GM18519 (cell line): ENCODE results near the gene C1orf116.

ENCODE experiments used
- ATAC-seq: cut with Tn5 transposase; IDR thresholded peaks from one replicate; pipeline ENCODE4 v1.9.1; 2021; ENCODE audit warnings: mild to moderate bottlenecking, moderate library complexity; ENCODE audit not compliant: unreplicated experiment, low FRiP score

Gene C1orf116

DNA sequence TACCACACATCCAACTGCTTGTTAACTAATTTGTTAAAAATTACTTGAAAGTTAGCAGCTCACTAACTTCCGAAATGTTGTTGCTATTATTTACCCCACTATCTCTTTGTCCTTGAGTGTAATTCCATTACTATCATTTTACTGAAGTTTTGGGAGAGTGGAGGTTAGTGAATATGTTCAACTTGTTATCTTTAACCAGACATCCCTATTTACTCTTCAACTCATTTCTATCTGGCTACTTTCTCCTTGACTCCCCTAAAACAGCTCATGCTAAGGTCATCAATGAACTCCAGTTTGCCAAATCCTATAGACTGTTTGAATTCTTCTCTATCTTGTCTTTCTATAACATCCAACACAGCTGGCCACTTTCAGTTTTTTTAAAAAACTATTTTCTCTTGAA lies 4.3 kb upstream of the C1orf116 start:
- ATAC-seq, result no peak

DNA sequence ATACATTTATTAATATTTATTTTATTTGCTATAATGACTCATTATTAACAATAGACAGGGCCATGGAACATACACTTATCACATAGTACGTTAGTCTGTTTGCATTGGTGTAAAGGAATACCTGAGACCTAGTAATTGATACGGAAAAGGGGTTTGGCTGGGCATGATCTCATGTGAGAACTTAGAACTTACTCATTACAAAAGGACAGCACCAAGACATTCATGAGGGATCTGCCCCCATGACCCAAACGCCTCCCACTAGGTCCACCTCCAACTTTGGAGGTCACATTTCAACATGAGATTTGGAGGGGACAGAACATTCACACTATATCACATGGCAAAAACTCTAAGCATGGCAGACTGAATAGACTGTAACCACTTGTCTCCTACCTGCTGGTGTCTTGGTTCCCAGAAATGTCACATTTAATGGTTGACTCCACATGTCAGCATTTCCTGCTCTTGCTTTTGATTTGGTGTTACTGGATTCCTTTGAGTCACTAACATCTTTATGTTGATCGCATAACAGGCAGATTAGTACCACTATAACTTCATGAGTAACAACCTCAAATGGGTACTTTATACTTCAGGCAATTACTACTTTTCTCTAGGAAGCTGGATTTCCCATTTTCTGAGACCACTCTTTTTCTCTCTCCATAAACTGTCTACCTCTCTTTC lies 3.5 kb upstream of the C1orf116 start:
- no peak for ATAC-seq

DNA sequence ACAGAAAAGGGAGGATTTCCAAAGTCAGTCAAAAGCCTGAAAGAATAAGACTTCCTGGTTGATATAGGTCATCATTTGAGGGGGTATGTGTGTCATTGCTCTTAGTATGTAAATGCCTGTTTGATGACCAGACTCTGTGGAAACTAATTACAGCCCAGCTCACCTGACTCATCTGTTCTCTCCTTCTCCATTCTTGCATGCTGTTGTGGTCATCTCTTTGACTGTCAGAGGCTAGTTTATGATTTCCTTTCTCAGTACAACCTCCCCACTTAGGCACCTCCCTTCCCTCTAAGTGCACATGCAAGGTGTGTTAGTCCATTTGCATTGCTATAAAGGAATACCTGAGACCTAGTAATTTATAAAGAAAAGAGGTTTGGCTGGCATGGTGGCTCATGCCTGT lies 2.4 kb upstream of the C1orf116 start:
- no peak for ATAC-seq

DNA sequence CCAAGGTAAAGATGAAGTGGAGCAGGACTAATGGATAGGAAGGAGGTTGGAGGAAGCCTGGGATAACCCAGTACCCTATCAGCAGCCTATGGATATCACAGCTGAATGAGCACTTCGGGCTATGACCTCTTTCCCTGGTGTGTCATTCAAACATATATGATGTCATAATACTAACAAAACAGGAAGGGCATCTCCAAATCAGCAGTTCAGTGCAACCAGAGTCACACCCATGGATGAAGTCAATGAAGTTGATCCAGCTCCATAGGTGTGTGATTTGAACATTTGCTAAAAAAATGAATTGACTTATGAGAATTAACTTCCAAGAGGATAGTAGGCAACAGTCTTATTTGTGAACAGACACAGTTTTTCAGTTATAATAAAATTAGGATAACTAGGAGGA lies 1.7 kb upstream of the C1orf116 start:
- ATAC-seq, result no peak

DNA sequence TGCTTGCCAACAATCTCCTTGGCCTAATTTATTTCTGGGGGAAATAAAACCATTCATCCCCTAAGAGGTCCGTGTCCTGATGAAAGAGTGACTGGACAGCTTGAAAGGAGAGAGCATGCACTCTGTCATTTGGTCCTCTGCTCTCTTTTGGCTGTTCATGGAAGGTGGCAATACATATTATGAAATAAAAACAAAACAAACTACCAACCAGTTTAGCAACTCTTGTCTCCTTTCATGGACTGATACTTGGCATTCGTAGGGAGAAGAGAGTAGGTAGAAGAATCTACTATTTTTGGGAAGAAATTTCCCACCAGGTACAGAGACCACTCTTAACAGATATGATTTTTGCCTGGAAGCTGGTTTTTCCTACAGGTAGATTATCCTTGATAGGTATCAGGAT lies 746 bp upstream of the C1orf116 start:
- ATAC-seq, result no peak

DNA sequence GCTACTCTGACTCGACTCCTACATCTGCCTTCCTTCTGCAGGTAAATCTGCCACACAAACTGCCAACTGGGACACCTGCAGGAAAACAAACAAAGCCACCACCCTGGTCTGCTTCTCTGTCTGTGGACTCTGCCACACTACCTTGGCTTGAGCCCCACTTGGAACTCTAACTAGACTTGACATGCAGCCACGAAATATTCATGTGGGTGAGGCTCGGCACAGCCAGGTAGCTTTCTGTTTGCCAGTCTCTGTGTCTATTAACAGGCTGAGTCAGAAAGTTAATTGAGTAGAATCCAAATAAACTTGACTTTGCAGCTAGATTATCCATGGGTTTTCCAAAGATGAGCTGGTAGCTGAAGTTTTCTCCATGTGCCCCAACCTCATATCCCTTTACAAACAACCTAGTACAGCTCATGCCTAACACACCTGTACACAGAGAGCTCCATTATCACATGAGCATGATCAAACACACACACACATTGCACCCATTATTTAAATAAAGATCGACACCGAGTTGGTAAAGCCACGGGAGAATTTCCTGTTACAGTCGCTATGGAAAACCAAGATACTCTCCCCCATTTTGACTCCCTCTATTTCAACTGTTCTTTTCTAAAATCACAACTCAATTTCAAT lies 808 bp downstream of the C1orf116 start:
- ATAC-seq, result no peak

DNA sequence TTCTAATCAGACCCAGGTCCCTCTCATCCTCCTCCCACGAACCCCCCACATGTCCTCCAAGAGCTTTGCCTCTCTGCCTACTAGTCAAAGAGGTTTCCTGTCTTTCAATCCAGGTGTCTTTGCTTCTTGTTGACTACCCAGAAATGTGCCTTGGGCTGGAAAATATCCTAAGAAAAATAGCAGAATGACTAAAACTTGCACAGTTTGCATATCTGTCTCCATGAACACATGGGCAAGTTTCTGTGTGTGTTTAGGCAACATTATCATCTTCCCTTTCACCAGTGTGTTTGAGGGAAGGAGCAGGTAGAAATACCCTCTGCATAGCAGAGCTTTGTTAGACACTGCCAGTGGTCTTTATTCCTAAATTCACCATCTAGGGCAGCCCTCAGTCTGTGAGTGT lies 1.5 kb downstream of the C1orf116 start:
- ATAC-seq, result no peak

DNA sequence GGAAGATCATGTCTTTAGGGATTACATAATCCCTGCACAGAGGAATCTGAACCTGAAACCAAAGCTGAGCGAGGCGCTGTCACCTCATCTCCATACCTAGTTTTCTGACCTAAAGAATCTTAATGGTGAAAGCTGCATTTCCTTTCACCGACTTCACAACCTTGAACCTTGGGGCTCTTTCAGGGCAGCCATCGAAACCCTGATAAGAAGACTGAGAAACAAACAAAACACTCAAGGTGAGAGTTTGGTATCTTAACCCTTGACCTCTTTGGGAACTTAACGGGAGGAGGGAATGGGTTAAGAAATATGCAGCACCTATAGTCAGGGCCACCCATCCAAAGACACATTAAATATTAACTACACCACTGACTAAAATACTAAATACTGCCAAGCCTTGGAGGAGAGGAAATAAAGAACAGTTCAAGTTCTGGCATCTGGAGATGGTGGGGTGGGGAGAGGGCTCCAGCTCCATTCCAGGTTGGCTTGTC lies 2.0 kb downstream of the C1orf116 start:
- ATAC-seq, result no peak

DNA sequence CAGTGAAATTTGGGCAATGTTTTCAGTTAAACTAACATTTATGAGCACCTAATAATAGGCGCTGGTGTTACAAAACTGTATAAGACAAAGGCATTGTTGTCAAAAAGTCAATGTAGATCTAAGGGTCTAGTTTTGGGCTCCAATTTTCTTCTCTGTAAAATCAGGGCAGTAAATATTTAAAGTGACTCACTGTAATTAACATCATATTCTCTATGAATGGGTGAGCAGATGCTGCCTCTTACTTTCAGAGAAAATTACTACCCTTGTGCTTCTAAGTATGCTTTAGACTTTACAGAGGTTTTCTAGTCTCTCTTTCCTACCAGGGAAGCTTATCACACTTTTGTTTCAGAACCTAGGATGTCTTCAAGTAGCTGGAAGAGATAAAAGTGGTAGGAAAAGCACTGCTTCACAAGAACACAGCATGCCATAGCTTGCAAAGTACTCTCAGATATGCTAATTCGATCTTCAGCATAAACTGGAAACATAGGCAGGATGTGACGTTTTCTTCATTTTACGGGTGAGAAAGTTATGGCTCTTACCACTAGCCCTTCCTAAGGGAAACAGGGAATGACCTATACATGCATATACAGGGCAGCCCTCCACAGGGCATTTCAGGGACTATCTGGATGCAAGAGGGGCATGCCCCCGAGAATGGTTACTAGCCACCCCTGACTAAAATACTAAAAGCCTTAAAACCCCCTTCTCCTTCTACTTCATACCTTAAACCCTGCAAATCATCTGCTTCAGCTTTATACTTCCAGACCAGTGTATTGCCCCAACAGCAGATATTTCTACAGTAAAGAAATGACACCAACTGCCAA lies 2.6 kb downstream of the C1orf116 start:
- ATAC-seq, result no peak

DNA sequence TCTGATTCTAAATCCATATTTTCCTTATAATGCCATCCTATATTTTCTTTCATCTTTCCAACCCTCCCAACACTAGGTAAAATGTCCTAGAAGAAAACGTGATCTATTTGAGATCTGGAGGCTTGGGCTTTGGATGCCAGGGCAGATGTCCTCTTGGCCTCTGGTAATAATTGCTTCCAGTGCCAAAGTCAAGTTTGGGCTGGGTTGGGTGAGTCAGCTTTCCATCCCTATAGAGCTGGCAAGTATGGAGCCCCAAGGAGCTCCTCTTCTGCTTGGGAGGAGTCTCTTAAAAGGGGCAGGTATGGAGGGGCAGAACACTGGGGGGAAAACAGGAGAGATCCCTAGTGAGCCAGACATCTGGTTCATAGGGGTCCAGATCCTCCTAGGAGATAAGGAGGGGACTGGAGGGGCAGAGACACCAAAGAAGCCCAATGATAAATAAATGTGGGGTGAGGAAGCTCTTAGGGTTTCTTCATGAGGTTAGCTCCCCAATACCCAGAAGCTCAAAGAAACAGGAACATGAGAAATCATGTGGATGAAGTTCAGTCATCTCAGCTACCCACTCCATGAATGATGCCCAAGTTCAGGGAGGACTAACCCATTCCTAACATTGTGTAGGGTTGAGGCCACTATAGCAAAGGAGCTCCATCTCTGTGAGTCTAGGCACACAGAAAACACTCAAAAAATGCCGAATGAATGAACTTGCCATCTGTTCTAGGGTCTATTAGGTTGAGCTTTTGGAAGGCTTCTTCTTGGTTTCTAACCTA lies 3.5 kb downstream of the C1orf116 start:
- ATAC-seq, result no peak

DNA sequence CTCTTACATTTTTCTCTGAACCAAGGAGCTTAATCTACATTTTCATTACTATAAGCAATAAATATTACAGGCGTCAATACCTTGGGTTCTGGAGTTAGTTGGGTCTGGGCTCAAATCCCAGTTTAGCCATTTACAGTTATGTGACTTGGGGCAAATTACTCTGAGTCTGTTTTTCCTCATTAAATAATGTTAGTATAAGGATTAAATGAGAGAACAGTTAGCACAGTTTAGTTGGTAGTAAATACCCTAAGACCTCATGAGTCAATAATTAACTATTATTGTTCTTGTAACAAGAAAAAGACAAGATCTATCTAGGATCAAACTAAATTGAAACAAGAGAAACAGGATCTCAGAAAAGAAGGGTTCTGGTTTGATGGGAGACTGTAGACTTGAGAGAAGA lies 4.6 kb downstream of the C1orf116 start:
- no peak for ATAC-seq

DNA sequence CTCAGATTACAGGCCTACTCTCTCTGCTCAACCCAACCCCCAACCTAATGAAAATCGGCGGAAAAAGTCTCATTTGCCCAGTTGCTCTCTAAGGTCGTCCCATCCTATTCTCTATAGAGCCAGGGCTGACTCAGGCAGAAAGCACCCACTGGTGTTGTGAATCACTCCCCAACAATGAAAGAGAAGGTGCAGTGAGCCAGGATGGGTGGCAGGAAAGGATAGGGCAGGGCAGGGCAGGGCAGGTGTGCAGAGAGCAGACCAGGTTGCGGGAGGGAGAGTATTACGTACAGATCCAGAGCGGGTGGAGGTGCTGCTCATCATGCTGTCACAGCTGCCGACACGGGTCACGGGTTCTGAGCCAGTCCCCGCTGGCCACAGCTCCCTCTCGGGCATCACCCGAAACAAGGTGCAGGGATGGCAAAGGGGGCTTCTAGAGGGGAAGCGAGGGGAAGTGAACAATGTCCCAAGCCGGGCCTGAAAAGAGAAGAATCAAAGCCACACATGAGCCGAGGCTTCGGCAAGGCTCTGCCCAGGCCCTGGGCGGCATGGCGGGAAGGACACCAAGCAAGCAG lies 5.3 kb downstream of the C1orf116 start:
- ATAC-seq, result no peak

DNA sequence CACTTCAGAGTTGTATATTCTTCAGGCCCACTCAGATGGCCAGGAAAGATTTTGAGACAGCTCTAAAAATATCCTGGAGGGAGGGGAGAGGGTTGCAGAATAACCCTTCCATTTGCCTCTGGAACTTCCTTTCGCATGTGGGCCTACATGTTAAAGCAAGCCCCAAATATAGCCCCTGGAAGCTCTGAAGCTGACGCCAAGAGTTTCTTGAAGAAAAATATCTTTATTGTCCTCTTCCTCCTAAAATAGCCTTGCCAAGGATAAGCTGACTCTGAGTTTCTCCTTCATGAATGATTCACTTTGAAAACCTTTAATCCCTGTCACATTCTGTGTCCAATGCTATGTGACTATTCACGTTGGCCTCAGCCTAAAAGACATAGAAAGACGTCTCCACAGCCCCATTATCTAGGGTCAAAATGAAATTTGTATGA lies 6.4 kb downstream of the C1orf116 start:
- no peak for ATAC-seq

DNA sequence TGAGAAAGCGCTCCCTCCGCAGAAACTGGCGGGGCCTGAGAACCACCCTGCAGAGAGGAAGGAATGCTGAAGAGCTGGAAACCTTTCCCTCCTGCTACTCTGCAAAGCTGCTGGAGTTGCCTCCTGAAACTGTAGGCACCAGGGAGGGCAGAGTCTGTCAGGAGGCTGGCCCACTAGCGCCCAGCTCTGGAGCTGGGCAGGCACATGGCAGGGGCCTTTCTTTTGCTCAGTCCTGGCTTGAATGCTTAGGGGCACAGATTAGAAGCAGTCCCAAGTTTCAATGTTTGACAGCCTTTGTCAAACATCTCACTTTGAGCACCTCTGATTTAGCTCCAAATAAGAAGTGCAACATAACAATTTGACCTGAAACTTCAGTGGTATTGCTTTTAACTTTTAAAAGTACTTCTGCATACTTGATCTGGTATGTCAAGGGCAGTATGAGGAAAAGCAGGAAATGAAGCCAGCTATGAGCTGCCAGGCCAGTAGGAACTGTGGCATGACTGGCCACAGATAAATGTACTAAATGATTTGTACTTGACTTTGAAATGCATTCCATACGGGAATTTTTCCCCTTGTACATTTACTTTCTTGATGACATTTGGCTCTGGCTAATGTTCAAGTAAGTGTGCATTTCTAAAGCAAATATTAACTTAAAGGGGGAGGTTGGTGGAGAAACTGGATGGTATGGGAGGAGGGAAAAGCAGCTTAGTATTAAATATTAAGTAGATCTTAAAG lies 7.2 kb downstream of the C1orf116 start:
- no peak for ATAC-seq

DNA sequence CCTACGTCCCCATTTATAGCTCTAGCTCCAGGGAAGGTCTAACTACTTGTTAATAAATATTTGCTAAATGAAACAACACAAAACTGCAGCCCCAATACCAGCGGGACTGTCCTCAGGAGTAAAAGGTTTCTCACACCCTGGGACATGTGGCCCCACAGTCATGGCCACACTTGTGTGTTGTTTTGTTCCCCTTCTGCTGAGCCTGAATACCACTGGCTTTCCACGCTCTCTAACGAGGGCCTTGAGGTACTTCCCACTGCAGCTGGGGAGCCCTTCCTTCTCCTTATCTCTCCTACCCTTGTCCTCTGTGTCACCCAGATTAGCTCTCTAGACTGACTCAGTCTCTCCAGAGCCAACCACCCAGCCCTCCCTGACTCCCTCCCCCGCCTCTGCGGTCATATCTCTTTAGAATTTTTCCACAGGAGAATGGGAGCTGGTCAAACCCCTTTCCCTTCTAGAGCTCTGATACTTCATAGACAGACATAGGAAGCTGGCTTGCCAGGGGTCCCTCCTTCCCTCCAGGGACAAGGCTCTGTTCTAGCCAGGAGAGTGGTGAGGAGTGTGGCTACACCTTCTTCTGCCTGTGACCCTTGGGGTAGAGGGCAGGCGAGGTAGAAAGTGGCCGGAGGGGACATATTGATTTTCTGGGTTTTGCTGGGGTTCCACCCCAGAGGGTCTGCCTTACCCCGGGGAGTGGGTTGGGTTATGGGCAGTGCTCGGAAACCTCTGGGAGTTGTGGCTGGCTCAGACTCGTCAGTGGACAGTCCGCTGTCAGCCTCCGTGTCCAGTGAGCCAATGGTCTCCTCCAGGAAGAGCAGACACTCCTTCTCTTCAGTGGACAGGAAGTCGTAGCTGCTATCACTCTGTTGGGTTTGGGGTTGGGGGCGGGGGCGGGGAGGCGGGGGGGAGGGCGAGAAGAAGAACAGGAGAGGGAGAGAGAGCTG lies 8.1 kb downstream of the C1orf116 start:
- no peak for ATAC-seq

DNA sequence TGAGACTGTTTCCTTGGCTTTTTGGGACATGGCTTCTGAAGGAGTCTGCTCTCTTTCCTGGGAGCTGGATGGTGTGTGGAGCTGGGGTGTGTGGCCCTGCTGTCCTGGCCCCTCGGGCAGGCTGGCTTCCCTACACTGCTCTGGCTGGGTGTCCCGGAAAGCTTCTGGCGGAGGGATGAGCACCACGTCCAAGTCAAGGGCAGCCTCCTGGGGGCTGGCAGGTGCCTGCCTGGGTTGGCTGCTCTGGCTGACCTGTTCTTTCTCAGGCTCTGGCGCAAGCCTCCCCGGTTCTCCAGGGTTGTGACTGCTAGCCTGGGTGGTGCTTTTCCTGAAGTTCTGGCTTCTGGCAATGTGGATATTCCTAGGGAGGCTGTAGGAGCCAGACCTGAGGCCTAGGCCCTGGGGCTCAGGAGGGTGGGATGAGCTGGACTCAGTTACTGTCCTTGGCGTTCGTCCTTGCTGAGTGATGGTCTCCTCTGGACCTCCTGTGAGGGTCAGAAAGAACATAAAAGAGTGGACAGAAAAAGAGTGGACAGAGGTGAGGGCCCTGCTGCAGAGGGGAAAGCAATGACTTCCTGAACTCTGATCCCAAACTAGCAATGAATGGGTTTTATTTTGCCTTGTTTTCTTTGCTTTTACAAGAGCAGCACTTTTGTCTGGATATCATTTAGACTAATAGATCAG lies 9.4 kb downstream of the C1orf116 start:
- ATAC-seq, result no peak

DNA sequence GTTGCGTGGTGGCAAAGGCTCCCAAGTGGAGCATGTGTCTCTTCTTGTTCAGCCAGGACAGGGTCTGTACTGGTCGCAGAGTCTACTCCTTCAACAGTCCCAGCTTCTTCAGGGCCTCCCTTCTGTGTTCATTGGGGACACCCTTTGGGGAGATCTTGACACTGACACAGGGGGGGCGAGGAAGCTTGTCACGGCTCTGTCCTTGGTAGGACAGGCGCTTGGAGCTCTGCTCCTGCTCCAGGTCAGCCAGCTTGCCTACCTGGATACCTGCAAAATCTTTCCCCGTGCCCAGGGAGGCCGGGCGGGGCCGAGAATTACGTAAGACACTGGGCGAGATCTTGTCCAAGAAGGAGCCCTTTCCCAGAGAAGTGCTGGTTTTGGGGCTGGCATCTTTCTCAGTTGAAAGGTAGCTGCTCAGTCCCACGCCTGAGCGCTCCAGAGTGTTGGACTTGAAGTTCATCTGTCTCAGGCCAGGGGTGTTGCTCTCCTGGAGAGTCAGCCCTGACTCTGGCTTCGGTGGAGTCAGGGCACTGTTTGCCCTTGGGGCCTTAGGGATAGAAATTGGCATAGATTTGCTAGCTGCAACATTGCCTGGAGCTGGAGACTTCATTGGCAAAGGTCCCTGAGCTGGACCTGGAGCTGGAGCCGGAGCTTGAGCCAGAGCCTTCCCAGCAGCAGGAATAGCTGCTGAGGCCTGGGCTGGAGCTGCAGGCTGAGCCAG lies 10.5 kb downstream of the C1orf116 start:
- no peak for ATAC-seq
